Activated CD4-positive, alpha-beta memory T cell treated with anti-CD3 and anti-CD28 coated beads, Interleukin-2, amount 10 ng/mL, durations not matched to agents 7 days and 5 days (primary cell): Measurements from ENCODE around the gene RNF130. TPM values are rescaled to one million over a fixed set of nuclear protein-coding genes. Genes with fewer than 3 reads are reported as not detected.

ENCODE experiments used
- CTCF ChIA-PET: fragments of 350-600 bp; sonication (Branson Sonifier 250); formaldehyde crosslinking; loops from one replicate; lab custom pipeline; 2021; ENCODE audit warnings: antibody characterized with exemption, inconsistent platforms; lab: Charles Lee
- POLR2A ChIA-PET: fragments of 350-600 bp; sonication (Branson Sonifier 250); formaldehyde crosslinking; loops from one replicate; lab custom pipeline; 2021; ENCODE audit warnings: antibody characterized with exemption; lab: Charles Lee
- DNase-seq: peaks from one replicate; pipeline ENCODE4 v3.0.0-alpha.2; 2020
- H3K27ac Mint-ChIP-seq: one replicate; pipeline ENCODE4 v1.8.0; 2021; ENCODE audit warnings: mild to moderate bottlenecking, mixed read lengths
- H3K27me3 Mint-ChIP-seq: one replicate; pipeline ENCODE4 v1.8.0; 2021; ENCODE audit warnings: mixed read lengths
- H3K36me3 Mint-ChIP-seq: one replicate; pipeline ENCODE4 v1.8.0; 2021; ENCODE audit warnings: low read depth, mixed read lengths
- H3K4me1 Mint-ChIP-seq: one replicate; pipeline ENCODE4 v1.8.0; 2021; ENCODE audit warnings: mixed read lengths
- H3K4me3 Mint-ChIP-seq: one replicate; pipeline ENCODE4 v1.8.0; 2021; ENCODE audit warnings: mild to moderate bottlenecking, mixed read lengths
- H3K9me3 Mint-ChIP-seq: one replicate; pipeline ENCODE4 v1.8.0; 2021; ENCODE audit warnings: mixed read lengths
- total RNA-seq, 2 experiments: library from RNA; stranded (reverse); gene quantifications; one replicate each; pipeline ENCODE4 v1.2.3, GENCODE V29; 2021

Gene RNF130
- total RNA-seq, 2 experiments from 2014 or later: 2.9 to 3.4 TPM

DNA sequence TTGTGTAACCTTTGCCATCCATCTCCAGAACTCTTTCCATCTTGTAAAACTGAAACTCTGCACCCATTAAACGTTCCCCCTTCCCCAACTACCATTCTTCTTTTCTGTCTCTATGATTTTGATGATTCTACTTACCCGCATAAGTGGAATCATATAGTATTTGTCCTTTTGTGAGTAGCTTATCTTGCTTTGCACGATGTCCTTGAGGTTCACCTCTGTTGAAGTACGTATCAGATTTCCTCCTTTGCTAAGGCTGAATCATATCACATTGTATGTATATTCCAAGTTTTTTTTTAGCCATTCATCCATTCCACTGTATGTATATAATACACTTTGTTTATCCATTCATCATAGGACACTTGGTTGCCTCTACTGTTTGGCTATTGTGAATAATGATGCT is 2.9 kb upstream of the RNF130 start:
- H3K27ac Mint-ChIP-seq: no peak overlapping the region
- H3K27me3 Mint-ChIP-seq: peaks cover 31% of the 10 kb centered on the region
- no peak for DNase-seq
- no peak overlapping the region for H3K4me3 Mint-ChIP-seq
- POLR2A ChIA-PET: no interaction called here
- peaks cover 2% of the 10 kb centered on the region for H3K36me3 Mint-ChIP-seq
- peaks cover 18% of the 10 kb centered on the region for H3K4me1 Mint-ChIP-seq
- peaks cover 4% of the 10 kb centered on the region for H3K9me3 Mint-ChIP-seq
- CTCF ChIA-PET: interaction anchor here (1.2 kb wide), 1 partner anchor 14 kb away, joined by 3 read pairs; no protein-coding TSS in a partner anchor

DNA sequence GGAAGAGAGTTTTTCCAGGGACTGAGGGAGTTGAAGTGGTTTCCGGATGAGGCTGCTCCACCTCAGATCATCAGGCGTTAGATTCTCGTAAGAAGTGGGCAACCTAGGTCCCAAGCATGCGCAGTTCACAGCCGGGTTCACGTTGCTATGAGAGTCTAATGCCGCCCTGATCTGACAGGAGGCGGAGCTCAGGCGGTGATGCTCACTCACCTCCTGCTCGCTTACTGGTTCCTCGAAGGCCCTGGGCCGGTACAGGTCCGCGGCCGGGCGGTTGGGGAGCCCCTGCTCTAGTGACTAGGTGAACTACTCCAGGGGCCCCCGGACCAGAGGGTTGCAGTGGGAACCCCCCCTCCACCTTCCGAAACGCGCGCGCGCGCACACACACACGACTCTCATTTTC is 997 bp upstream of the RNF130 start:
- Mint-ChIP-seq H3K27me3 (peaks cover 27% of the 10 kb centered on the region), H3K9me3 (peaks cover 4% of the 10 kb centered on the region), H3K4me1 (peaks cover 18% of the 10 kb centered on the region), H3K36me3 (peaks cover 2% of the 10 kb centered on the region), H3K27ac (no peak overlapping the region), H3K4me3 (peak overlapping the region; percentile 41)
- ChIA-PET CTCF (no interaction called here), POLR2A (no interaction called here)
- no peak for DNase-seq

GRCh38 chr5:180072256-180072548 is 643 bp upstream of the RNF130 start:
- Mint-ChIP-seq H3K27me3 (peaks cover 27% of the 10 kb centered on the region), H3K27ac (no peak overlapping the region), H3K36me3 (peaks cover 2% of the 10 kb centered on the region), H3K4me1 (peaks cover 18% of the 10 kb centered on the region), H3K9me3 (peaks cover 4% of the 10 kb centered on the region), H3K4me3 (peak overlapping the region; percentile 41)
- no peak for DNase-seq
- POLR2A ChIA-PET: no interaction called here
- CTCF ChIA-PET: no interaction called here

DNA sequence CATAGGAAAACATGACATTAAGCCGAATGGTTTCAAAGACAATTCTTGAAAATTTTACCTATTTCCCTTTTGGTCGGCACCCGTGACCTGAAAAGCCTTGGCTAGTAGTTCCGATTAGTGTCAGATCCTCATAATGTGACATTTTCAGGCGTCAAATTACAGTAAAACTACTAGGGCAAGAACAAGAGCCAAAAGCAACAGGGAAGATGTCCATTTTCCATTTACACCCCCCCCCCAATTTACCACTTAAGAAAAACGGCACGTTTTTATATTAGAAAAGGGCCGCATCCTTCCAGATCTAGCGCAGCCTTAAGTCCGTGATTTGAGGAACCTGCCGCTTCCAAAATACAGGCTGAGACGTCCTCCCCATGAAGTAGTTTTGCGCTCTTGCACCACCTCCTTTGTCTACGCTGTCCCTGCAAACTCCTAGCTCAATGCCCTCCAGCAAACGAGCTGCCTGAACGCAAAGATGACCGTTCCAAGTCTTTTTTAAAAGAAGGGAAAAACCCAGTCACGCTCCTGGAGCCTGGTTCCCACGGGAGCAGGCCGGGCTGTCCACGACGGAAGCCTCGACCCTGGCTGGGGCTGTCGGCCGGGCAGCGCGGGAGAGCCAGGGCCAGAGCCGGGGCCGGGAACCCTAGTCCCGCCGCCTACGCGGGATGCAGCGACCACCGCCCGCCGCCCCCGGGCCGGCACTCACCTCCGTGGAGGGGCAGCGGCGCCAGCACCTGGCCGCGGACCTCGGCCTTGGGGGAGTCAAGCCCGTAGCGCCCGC is 616 bp downstream of the RNF130 start:
- H3K27me3 Mint-ChIP-seq: peaks cover 27% of the 10 kb centered on the region
- H3K9me3 Mint-ChIP-seq: peaks cover 4% of the 10 kb centered on the region
- peak overlapping the region; percentile 69 for H3K4me3 Mint-ChIP-seq
- H3K27ac Mint-ChIP-seq: no peak overlapping the region
- no peak for DNase-seq
- peaks cover 2% of the 10 kb centered on the region for H3K36me3 Mint-ChIP-seq
- ChIA-PET POLR2A (no interaction called here), CTCF (interaction anchor here (0.7 kb wide), 1 partner anchor 260 kb away, joined by 3 read pairs; no protein-coding TSS in a partner anchor)
- peaks cover 18% of the 10 kb centered on the region for H3K4me1 Mint-ChIP-seq

DNA sequence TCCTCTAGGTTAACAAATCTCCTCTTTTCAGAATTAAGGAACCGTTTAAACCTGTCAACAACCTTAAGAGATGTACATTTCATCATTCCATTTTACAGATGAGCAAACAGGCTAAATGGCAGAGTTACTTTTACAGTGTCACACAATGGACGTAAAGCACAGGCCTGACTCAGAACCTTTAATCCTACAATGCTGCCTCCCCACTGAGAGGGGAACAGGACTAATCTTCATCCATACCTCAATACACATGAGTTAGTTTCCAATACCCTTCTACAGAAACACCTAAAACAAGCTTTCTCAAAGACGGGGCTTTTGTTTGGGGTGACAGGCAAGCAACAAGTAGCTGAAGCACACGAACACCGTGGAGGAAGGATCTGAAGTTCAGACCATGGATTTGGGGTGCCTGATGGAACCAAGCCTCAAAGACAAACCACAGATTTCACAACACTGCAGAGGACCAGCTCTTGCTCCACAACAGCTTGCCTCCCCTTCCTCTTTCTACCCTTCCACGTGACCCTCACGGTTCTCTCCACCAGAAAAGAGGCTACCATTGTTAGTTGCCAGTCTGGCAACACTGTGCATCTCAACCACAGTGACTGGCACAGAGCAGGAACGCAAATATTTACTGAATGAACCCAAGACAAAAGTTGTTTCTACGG is 1.8 kb downstream of the RNF130 start:
- Mint-ChIP-seq H3K36me3 (peaks cover 2% of the 10 kb centered on the region), H3K27ac (no peak overlapping the region), H3K4me1 (peaks cover 18% of the 10 kb centered on the region), H3K4me3 (no peak overlapping the region), H3K27me3 (peaks cover 27% of the 10 kb centered on the region), H3K9me3 (peaks cover 4% of the 10 kb centered on the region)
- no peak for DNase-seq
- ChIA-PET POLR2A (no interaction called here), CTCF (no interaction called here)

- no peak for DNase-seq
- ChIA-PET POLR2A (no interaction called here), CTCF (no interaction called here)
- Mint-ChIP-seq H3K27ac (no peak overlapping the region), H3K4me3 (no peak overlapping the region), H3K9me3 (peaks cover 4% of the 10 kb centered on the region), H3K36me3 (peaks cover 2% of the 10 kb centered on the region), H3K4me1 (peaks cover 18% of the 10 kb centered on the region), H3K27me3 (peaks cover 25% of the 10 kb centered on the region)
Measured at GRCh38 chr5:180068519-180069090, 3.0 kb downstream of the RNF130 start.

- no peak overlapping the region for H3K4me3 Mint-ChIP-seq
- POLR2A ChIA-PET: no interaction called here
- peaks cover 4% of the 10 kb centered on the region for H3K9me3 Mint-ChIP-seq
- H3K27me3 Mint-ChIP-seq: peaks cover 23% of the 10 kb centered on the region
- no peak overlapping the region for H3K27ac Mint-ChIP-seq
- peaks cover 16% of the 10 kb centered on the region for H3K4me1 Mint-ChIP-seq
- CTCF ChIA-PET: no interaction called here
- peaks cover 2% of the 10 kb centered on the region for H3K36me3 Mint-ChIP-seq
- DNase-seq: no peak
Measured at GRCh38 chr5:180067986-180068385, 3.6 kb downstream of the RNF130 start.

DNA sequence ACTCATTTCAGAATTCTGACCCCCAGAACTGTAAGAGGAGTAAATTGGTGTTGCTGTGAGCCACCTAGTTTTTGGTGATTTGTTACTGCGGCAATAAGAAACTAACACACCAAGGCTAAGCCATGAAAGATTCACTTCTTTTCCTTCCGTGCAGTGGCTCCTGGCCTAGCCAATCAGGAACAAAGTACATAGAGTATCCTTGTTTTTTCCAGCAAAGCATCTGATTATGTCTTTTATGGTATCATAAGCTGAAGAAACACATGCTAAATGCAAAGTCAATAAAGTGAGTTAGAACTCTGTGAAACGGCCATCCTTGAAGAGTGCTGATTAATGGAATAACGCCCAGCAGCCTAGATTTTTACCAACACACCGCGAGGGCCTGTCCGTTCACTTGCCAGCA is 11.4 kb downstream of the RNF130 start:
- Mint-ChIP-seq H3K27me3 (no peaks in the 10 kb centered on the region), H3K36me3 (no peaks in the 10 kb centered on the region), H3K4me3 (no peak overlapping the region), H3K9me3 (no peaks in the 10 kb centered on the region), H3K27ac (no peak overlapping the region), H3K4me1 (no peaks in the 10 kb centered on the region)
- CTCF ChIA-PET: no interaction called here
- POLR2A ChIA-PET: no interaction called here
- DNase-seq: no peak

DNA sequence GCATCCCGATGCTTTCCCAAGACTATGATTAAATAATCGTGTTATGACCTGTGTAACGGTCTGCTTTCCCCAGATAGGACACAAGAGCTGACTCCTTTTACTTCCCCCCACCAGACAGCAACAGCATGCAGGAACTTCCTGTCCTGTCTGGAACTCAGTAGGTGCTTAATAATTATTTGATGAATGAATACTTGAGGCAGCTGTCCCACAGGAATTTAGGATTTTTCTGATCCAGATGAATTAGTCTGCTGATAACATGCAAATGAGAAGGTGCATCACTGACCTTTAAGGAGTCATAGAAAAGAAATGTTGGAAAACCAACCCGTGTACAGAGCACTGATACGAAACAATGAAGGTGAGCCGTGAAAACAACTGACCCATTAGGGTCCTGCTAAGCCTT is 12.2 kb downstream of the RNF130 start:
- ChIA-PET CTCF (no interaction called here), POLR2A (no interaction called here)
- DNase-seq: no peak
- Mint-ChIP-seq H3K36me3 (no peaks in the 10 kb centered on the region), H3K4me3 (no peak overlapping the region), H3K27ac (no peak overlapping the region), H3K4me1 (no peaks in the 10 kb centered on the region), H3K27me3 (no peaks in the 10 kb centered on the region), H3K9me3 (no peaks in the 10 kb centered on the region)

GRCh38 chr5:180056153-180056552 is 15.4 kb downstream of the RNF130 start:
- POLR2A ChIA-PET: no interaction called here
- H3K27ac Mint-ChIP-seq: no peak overlapping the region
- no peak for DNase-seq
- H3K9me3 Mint-ChIP-seq: no peaks in the 10 kb centered on the region
- H3K4me1 Mint-ChIP-seq: no peaks in the 10 kb centered on the region
- no peak overlapping the region for H3K4me3 Mint-ChIP-seq
- no peaks in the 10 kb centered on the region for H3K36me3 Mint-ChIP-seq
- CTCF ChIA-PET: no interaction called here
- H3K27me3 Mint-ChIP-seq: no peaks in the 10 kb centered on the region

DNA sequence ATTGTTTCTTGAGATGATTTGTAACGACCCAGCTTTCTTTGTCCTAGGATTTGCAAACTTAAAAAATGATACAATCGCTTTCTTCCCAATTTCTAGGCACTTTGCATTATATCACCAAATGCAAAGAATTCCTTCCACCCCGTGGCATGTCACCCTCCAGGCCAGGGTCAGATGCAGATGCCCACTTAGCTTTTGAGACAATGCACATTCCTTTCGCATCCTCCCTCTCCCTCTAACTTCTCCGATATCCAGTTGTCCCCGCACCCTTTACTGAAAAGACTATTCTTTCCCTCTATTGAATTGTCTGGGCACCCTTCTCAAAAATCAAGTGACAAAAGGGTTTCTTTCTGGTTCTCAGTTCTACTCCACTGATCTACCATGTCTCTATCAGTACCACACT is 17.3 kb downstream of the RNF130 start:
- no peaks in the 10 kb centered on the region for H3K9me3 Mint-ChIP-seq
- H3K4me3 Mint-ChIP-seq: no peak overlapping the region
- H3K36me3 Mint-ChIP-seq: no peaks in the 10 kb centered on the region
- H3K4me1 Mint-ChIP-seq: no peaks in the 10 kb centered on the region
- H3K27me3 Mint-ChIP-seq: no peaks in the 10 kb centered on the region
- no peak overlapping the region for H3K27ac Mint-ChIP-seq
- ChIA-PET CTCF (no interaction called here), POLR2A (no interaction called here)
- no peak for DNase-seq

DNA sequence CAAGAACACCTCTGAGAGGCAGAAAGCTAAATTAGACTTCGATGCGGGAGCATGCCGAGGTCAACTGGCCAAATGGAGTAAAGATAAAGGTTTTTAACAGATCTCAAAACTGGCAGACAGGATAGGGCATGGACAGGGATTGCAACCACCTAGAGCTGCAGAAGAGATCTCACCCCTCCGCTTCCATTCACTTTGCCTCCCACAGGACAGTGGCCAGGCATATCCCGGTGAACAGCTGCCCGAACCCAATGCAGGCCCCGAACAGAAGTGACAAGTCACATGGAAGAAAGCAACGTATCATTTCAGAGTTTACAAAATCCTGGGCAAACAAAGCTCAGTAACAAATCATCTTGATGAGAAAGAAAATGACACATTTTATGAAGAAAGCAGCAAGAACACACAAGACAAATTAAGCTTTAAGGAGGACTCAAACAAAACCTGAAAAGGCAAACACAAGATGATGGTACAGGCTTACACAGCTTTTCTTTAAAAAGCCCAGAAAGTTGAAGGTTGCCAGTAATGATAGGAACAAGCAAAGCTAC is 18.4 kb downstream of the RNF130 start:
- no peaks in the 10 kb centered on the region for H3K36me3 Mint-ChIP-seq
- CTCF ChIA-PET: interaction anchor here (0.7 kb wide), 1 partner anchor 10 kb away, joined by 4 read pairs; no protein-coding TSS in a partner anchor
- POLR2A ChIA-PET: no interaction called here
- no peaks in the 10 kb centered on the region for H3K4me1 Mint-ChIP-seq
- no peak for DNase-seq
- no peaks in the 10 kb centered on the region for H3K9me3 Mint-ChIP-seq
- no peak overlapping the region for H3K27ac Mint-ChIP-seq
- no peaks in the 10 kb centered on the region for H3K27me3 Mint-ChIP-seq
- H3K4me3 Mint-ChIP-seq: no peak overlapping the region

GRCh38 chr5:180052211-180052818 is 19.2 kb downstream of the RNF130 start:
- no peak overlapping the region for H3K27ac Mint-ChIP-seq
- H3K4me1 Mint-ChIP-seq: no peaks in the 10 kb centered on the region
- H3K36me3 Mint-ChIP-seq: no peaks in the 10 kb centered on the region
- no peak for DNase-seq
- ChIA-PET CTCF (no interaction called here), POLR2A (no interaction called here)
- H3K4me3 Mint-ChIP-seq: no peak overlapping the region
- H3K27me3 Mint-ChIP-seq: no peaks in the 10 kb centered on the region
- H3K9me3 Mint-ChIP-seq: no peaks in the 10 kb centered on the region
